GM21786 (cell line): ENCODE data around the gene USP49.
"Not testable (repeated sequence)": the region's sequence is repeated elsewhere in the genome, so short reads cannot be mapped to it uniquely, and the experiment has no call there.

Experiments
- ATAC-seq: cut with Tn5 transposase; IDR thresholded peaks from one replicate; pipeline ENCODE4 v1.9.1; 2021; ENCODE audit not compliant: unreplicated experiment

Gene USP49

GRCh38 chr6:41815587-41815986, 79.6 kb downstream of the USP49 start:
- no peak for ATAC-seq

DNA sequence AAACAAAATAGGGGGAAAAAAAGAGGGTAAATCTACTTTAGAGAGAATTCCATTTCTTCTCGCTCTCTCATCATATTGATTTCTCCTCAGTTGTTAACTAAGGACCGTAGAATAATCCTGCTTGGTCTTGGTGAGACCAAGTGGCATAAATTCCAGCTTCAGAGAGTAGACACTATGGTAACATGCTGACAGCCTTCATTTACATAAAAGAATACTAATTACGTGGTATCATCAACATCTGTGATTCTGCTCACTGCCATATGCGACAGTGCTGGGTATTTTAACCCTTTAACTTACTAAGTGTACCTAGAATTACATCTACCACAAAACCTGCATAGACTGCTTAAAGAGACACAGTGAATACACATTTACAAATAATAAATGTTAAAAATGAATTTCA, 80.5 kb downstream of the USP49 start:
- no peak for ATAC-seq

GRCh38 chr6:41813956-41814355, 81.2 kb downstream of the USP49 start:
- ATAC-seq = no peak

DNA sequence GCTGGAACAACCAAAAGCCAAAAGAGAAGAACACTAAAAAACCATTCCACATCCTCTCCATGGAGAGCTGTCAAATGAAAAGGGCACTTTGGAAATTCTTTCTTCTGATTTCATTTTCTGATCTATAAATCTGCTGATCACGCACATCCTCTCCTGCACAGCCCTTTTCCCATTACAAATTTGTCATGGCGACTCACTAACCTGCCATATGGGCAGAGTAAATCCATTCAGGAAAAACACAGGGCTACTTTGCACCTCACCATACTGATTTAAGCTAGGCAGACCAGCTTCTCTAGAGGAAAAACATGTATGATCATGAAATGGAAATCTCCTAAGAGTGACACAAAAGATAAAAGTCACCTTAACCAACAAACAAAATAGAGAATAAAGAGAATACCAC, 81.7 kb downstream of the USP49 start:
- ATAC-seq = no peak

DNA sequence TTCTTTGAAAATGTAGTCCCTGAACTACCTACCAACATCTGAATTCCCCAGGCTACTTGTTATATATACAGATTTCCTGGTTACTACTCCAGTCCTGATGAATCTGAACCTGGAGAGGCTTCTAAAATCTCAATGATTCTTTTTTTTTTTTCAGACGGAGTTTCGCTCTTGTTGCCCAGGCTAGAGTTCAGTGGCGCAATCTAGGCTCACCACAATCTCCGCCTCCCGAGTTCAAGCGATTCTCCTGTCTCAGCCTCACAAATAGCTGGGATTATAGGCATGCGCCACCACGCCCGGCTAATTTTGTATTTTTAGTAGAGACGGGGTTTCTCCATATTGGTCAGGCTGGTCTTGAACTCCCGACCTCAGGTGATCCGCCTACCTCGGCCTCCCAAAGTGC, 83.2 kb downstream of the USP49 start:
- ATAC-seq = not testable (repeated sequence)

DNA sequence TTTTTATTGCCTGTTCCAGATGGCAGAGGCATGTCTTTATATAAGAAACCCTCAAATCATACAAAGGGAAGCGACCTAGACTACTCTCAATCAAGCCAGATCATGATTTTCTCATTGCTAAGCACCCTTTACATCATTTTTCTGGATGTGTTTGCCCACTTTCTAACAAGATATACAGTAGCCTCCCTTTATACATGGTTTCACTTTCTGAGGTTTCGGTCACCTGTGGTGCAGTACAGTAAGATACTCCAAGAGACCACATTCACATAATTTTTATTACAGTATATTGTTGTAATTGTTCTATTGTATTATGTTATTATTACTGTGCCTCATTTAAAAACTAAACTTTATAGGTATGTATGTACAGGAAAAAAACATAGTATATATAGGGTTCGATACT, 84.1 kb downstream of the USP49 start:
- no peak for ATAC-seq

DNA sequence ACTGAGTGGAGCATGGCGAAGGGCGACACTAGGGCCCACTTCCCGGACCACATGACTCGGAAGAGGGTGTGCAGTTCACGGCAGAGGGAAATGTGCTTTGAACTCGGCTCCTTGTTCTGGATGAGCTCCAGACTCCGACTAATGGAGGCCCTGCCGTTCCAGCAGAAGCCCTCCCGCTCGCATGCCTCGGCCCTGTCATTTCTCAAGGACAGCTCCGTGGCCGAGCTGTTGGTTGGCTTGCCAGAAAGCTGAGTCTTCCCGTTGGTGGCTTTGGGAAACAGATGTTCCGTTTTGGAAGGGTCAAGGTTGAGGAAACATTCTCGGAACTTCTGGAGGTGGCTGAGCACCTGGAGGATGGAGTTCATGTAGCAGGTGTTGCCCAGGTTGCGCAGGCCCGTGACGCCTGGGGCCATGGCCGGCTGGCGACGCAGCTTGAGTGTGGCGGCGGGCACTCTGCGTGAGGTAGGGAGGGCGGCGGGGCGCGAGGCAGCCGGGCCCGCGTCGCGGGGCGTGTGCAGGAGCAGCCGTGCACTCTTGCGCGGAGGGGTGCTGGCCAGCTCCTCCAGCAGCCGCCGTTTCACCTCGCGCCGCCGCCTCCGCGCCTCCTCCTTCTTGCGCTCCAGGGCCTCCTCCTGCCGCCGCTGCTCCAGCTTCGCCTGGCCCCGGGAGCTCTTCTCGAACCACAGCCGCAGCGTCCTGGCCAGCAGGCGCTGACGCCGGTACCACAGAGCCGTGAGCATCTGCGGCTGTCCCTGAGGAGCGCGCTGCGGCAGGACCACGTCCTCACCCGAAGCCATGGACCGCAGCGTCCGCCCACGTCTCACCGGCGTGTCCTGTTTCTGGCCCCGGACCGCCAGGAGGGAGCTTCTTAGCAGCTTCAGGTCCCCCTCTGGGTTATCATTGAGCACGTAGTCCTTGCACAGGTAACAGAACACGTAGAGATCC, 89.1 kb downstream of the USP49 start:
- no peak for ATAC-seq

GRCh38 chr6:41801380-41801779, 93.8 kb downstream of the USP49 start:
- ATAC-seq = no peak

GRCh38 chr6:41799559-41799911, 95.6 kb downstream of the USP49 start:
- ATAC-seq = no peak

GRCh38 chr6:41798901-41799558, 96.1 kb downstream of the USP49 start:
- ATAC-seq = no peak

GRCh38 chr6:41796474-41796873, 98.7 kb downstream of the USP49 start:
- no peak for ATAC-seq

GRCh38 chr6:41791984-41792383, 103.2 kb downstream of the USP49 start:
- no peak for ATAC-seq

DNA sequence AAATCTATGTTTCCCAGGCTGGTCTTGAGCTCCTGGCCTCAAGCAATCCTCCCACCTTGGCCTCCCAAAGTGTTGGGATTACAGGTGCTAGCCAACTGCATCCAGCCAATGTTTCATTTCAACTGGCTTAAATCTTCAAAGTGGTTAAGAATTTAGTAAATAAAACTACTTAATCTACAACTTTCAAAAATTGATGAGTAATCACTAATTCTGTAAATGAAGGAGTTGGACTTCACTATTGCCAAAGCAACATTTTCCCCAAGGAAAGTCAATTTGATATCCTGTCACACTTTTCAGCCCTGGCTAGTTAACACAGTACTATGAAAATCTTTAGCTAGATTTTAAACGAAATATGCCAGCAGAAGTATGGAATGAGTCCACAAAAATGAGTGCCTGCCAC, 103.9 kb downstream of the USP49 start:
- no peak for ATAC-seq

GRCh38 chr6:41790045-41790444, 105.1 kb downstream of the USP49 start:
- no peak for ATAC-seq

DNA sequence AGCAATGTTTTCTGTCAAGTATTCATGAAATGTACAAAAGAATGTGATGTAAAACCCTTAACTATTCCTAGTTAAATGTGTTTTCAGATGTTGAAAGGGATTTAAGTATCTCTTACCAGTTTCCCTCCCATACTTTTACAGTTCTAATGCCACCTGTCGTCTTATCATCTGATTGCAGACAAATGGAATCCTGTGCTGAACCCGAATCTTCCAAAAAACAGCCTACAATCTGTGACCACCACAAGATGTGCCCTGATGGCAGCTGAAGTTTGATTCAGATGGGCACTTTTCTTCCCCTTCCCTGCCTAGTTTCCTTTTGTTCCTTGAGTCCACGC, 105.8 kb downstream of the USP49 start:
- no peak for ATAC-seq

GRCh38 chr6:41787219-41787917, 107.8 kb downstream of the USP49 start, which contains the start of gene TOMM6:
Gene TOMM6, plus strand, starts transcription at chr6:41787694. Its CDS starts 4 bp downstream, at chr6:41787698.
- ATAC-seq = peak; percentile 79

- peak; percentile 40 for ATAC-seq
These were observed 108.5 kb downstream of the USP49 start for GRCh38 chr6:41786451-41787218.

DNA sequence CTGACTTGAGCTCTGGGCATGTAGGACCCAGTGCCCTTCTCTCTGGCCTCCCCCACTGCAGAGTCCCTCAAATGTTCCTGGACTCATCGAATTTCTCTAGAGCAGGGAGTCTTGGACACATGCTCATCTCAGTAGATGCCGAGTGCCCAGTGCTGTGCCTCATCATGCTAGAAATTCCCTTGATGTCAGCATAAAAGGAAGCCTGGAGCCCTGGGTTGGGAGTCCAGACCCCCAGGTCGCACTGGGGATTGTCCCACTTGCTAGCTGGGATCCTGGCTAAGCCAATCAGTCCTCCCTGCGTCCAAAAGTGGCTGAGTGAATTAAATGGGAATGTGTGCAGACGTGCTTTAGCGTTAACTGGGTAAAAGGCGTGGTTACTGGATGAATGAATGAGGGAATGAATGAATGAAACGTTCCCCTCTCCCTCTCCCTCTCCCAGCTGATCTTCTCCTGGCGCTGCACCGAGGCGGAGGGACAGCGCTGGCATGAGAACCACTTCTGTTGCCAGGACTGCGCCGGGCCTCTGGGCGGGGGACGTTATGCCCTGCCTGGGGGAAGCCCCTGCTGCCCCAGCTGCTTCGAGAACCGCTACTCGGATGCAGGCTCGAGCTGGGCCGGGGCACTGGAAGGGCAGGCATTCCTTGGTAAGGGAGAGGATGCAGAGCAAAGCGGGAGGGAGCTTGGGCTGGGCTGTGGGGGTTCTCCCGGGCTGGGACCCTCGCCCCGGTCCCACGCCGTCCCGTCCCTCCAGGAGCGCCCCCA, 109.3 kb downstream of the USP49 start:
- no peak for ATAC-seq

- ATAC-seq = no peak
These were observed 109.9 kb downstream of the USP49 start for GRCh38 chr6:41785254-41785653.

- no peak for ATAC-seq
These were observed 110.5 kb downstream of the USP49 start for GRCh38 chr6:41784581-41785171.
